Germinal center (tissue), 1 donor: ENCODE measurements around the gene ACOT13.
"Not testable (repeated sequence)": the region's sequence is repeated elsewhere in the genome, so short reads cannot be mapped to it uniquely, and the experiment has no call there.

Experiments
- DNase-seq: peaks from one replicate; pipeline ENCODE4 v3.0.0; 2012; ENCODE audit warnings: mixed read lengths, low spot score

Gene ACOT13

DNA sequence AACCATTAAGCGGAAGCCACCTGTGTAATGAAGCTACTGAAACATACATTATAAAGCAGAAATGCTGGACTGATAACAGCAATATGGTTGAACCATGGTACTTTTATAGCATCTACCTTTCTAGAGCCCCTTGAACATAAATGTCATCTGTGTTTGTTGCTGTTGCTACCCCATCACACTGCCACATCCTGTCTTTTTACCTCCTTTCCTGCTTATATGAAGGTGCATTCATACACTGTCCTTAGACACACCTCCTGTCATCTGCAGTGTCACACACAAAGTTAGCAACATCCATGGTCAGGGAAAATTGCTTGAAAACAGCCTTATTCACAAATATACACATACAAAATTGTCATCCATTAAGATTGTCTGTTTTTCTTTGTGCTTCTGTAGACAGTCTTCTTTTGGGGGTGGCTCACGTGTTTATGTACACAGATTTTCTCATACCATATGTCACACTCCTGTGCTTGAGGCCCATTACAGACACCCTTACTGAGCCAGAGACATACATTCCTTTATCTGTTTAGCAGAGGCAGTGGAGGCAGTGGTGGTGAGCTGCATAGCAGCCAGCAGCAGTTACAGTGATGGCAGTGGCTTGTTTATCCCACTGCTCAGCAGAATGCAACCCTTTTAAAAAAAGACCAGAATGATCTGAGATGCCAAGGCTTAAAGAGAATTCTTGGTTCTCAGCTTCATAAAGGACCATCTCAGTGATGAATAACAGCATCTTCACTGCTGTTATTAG is 26.1 kb downstream of the ACOT13 start:
- no peak for DNase-seq

DNA sequence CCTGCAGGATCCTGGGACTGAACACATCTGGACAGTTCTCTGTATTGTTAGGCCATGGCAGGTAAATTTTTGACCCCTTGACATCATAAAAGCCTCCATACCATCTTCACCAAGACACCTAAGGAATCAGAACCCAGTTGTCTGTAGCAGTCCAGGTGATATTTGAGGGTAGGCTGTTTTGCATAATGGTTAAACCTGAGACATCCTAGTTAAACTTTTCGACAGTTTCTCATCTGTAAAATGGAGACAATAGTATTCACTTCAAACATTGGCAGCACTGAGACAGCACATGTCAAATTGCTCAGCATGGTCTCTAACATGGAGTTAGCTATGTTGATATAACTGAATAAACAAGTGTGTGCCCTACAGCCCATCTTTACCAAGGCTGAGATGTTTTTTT is 27.3 kb downstream of the ACOT13 start:
- DNase-seq = no peak

- peak; percentile 40 for DNase-seq
Measured at GRCh38 chr6:24695635-24696034, 28.8 kb downstream of the ACOT13 start.

DNA sequence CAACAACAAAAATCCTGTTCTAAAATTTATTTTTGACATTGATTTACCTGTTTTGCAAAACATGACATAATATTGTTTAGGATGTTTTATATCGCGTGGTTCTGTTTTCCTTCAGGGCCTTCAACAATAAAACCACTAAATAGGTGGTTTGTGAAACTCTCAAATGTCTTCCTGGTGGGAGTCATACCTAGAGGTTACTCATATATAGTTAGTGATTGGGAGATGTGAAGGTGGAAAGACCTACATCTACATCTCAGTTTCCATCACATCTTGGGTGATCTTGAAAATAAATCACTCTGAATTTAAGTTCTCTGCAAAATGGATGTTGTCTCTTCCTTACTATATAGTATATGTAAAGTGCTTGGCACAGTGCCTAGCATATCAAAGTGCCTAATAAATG is 29.2 kb downstream of the ACOT13 start:
- DNase-seq = no peak

DNA sequence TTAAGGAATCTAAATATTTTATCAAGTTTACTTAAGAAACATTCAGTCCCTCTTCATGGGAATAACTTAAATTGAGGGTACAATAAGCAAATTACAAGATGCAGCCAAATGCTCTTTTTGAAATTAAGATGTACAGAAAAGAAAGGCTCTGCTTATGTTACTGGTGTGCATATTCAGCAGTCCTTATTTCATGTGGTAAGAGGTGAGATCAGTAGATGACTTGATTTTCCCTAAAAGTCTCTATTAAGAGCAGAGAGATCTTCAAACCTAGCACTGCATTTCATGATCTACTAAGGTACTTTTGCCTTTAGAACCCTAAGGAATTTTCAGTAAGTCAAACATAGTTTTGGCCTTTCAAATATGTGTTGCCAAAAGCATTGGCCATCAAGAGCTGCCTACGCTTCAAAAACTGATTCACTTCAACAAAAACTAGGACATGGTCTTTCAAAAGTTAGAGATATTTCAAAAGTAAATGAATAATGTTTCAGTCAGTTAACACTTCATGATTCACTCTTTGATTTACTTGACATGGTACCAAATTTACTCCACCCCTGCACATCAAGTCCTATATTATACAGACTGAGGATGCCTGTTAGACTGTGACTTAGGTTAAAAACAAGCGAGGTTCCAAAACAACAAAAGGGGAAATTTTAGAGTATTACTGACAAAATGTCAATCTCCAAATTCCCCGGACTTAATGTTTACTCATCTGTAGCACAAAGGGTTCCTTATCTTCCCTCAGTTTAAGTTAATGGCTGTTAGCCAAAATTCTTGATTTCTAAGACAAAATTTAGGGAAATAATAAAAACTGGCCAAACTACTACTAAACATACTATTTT is 32.9 kb downstream of the ACOT13 start:
- no peak for DNase-seq

DNA sequence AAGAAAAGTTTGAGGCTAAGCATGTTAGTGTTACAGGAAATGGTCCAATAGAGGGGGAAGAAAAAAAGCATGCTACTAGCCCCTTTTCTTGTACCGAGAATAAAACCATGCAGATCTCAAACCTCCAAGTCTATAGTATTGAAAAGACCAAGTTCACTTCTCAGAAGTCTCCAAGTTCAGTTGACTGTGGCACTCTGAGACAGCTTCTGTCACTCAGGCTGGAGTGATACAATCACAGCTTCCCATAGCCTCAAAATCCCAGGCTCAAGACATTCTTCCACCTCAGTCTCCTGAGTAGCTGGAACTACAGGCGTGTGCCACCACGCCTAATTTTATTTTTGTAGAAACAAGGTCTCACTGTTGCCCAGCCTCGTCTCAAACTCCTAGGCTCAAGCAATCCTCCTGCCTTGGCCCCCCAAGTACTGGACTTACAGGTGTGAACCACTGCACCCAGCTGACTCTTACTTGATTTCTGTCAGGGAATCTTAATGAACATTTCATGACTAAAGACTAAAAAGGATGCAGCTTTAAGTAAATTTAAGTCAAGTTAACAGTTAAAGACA is 35.9 kb downstream of the ACOT13 start:
- no peak for DNase-seq

DNA sequence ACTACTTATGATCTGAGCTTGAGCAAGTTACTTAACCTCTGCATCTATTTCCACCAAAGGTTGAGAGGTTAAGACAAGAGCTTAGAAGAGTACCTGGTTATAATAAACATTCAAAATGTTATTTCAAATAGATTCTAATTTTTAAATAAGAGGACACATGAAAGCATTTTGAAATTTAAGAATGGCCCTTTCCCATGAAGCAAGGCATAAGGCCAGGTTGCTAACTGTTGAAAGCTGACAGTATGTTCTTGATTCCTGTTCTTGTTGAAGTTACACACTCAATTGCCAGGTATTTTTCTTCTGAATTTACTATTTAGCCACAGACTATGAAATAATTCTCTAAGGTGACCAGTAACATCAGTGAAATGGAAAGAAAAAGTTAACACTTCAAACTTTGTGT is 37.6 kb downstream of the ACOT13 start:
- DNase-seq = no peak

DNA sequence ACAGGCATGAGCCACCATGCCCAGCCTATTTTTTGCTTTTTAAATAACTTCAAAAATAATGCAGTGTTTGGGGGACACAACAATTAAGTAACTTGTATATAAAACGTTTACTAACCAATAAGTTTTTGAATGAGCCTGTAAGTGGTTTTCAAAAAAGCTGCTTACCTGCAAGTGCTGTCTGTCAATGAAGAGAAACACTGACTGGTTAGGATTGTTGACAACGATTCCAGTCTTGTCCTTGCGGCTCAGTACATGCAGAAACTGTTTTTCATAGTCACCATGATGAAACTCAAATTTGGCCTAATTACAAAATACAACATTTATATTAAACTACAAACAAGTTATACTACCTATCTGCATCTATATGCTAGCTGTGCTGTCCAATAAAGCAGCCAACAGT is 41.7 kb downstream of the ACOT13 start:
- no peak for DNase-seq

- no peak for DNase-seq
Measured at GRCh38 chr6:24709014-24709711, 42.3 kb downstream of the ACOT13 start.

DNA sequence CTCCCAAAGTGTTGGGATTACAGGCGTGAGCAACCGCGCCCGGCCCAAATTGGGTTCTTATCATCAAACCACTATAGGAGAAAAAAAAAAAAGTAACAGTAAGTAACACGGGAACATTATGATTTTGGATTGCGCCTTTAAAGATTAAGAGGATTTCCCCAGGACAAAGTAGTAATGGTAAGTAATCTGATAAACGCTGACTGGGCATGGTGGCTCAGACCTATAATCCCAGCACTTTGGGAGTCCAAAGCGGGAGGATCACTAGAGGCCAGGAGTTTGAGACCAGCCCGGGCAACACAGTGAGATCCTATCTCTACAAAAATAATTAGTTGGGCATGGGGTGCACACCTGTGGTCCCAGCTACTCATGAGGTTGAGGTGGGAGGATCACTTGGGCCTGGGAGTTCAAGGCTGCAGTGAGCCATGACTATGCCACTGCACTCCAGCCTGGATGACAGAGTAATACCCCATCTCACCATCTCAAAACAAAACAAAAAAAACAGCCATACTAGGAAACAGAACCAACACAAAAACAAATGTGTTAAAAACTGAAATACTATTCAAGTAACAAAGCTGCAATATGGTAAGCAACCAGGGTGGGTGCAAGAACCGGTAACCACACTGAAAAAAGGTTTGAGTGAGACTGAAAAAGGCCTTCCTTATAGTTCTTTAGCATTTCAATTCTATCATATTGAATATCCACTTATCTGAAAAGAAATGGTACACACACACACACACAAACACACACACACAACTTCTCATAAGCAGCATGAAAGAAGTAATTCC is 43.8 kb downstream of the ACOT13 start:
- no peak for DNase-seq

GRCh38 chr6:24716602-24717148 is 49.8 kb downstream of the ACOT13 start:
- not testable (repeated sequence) for DNase-seq

- DNase-seq = no peak
Measured at GRCh38 chr6:24718449-24719124, 51.7 kb downstream of the ACOT13 start.

DNA sequence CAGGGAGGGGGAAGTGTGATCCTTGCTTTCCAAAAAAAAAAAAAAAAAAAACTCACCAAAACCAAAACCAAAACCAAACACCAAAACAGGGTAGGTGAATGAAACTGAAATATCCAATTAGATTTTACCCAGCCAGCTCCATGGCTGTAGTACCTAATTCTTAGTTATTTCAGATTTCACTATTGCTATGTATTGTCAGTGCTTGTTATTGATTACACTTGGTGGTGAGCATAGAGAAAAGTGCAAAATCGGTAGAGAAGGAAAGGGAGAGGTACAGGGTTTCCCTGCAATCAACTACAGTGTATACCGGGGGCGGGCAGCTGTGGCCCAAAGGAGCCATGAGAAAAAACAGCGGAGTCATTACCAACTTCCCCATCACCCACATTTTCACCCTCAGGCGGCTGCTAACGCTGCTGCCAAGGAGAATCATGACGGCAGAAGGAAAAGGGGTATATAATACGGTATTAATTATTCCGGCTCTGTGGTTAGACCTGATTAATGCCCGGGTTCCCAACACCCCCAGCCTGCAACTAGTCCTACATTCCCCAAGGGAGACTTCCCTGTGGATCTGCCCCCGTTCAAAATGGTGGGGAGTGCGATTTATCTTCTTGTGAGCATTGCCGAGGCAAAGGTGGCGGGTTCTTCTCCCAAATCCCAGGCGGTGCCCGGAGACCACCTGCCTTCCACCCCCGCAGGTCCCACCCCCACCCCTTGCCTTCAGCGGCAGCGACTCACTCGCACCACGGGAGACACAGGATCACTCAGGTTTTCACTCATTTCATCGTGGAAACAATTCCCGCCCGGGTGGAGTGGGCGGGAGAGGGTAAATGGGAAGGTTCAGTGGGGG is 52.5 kb downstream of the ACOT13 start, which contains the start of gene C6orf62:
Gene C6orf62 (minus strand): TSS at position 30 of the 847 bp plus-strand sequence. CDS start 486 bp downstream, outside the sequence.
- peak; percentile 36 for DNase-seq

DNA sequence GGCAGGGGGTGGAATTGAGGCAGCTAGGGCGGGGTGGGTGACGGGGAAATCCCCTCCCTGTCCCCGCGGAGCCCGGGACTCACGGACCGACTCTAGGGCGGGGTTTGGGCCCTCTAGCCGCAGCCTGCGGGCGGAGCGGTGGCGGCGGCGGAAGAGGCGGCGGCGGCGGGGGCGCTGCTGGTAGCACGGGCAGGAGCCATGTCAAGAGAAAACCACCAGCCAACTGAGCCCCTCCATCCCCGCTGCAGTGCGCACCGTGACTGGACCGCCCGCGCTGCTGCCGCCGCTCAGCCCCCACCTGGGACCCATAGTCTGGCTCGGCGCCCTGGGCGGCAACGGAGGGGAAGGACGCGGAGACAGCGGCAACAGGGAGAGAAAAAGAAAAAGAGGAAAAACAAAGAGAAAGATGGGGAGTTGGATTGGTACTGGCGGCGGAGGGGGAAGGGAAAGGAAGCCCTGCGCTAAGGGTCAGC is 53.3 kb downstream of the ACOT13 start:
- peak; percentile 68 for DNase-seq

DNA sequence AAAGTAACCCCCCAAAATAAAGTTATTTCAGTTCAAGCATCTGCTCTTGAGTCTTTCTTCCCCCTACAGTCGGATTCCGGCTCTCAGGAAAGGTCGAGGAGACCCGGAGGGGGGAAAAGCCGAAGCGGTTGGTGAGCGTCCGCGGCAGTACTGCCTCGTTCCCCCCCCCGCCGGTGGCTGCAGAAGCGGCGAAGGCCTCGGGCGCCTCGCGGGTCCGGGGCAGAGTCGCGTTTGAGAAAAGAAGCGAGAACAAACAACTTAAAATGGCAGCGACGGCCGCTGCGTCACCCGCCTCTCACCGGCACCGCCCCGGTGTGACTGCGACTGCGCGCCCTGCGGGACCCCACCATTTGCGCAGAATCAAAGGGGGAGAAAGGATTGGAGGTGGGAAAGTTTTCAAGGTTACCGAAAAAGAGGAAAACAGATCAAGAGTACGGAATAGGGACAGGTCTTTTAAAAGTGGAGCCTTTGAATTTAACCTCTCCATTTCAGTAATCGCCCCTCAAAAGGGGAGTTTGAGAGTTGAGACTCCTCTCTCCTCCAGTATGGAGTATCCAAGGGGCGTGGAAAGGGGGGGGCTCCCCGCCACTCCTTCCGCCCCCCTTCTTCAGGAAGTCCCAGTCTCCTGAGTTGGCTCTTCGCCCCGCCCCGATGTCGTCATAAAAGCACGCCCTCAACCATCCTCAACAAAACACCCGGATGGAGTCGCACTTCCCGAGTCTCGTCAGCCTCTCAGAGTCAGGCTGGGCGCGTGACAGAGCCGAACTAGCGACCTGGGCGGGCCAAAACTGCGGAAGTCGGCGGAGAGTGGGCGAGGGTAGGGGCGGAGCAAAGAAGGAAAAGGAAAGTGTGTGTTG is 54.0 kb downstream of the ACOT13 start:
- peak; percentile 99 for DNase-seq

DNA sequence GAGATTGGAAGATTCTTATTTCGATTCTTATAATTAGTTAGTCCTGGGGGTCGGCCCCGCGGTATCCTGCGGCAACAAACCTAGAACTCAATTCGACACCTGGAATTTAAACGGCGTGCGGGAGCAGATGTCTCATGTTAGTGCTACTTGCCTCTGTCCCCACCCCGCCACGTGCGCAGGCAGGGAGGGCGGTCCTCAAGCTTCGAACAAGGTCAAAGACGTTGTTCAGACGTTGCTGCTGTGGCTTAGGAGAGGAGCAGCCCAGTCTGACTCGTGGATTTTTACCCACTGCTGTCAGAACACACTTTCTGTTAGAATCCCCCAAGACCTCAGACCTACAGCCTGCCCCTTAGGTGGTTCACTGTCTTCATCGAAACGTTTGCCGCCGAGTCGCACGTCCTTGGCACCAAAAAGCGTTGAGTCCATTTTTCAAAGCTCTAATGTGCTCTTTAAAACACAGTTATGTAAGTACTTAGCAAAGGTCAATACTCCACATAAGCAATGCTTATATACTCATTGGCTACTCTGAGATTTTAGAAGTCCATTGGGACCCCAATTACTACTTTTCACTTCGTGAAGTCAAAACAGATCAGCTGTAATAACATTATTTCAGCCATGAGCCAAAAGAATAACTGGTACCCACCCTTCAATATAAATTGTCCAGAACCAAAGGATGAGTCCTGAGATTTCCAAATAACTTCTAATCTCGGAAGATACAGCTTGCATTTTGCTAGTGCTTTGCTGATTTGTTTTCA is 54.8 kb downstream of the ACOT13 start:
- peak; percentile 65 for DNase-seq

- no peak for DNase-seq
Measured at GRCh38 chr6:24723270-24723669, 56.4 kb downstream of the ACOT13 start.

DNA sequence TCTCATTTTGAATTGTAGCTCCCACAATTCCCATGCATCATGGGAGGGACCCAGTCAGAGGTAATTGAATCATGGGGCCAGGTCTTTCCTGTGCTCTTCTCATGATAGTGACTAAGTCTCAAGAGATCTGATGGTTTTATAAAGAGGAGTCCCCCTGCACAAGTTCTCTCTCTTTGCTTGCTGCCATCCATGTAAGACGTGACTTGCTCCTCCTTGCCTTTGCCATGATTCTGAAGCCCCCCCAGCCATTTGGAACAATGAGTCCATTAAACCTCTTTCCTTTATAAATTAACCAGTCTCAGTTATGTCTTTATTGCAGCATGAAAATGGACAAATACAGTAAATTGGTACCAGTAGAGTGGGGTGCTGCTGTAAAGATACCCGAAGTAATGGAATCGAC is 63.8 kb downstream of the ACOT13 start:
- not testable (repeated sequence) for DNase-seq
